H9 (cell line): Measurements from ENCODE around the gene B9D2. TPM values are rescaled to one million over a fixed set of nuclear protein-coding genes. Genes with fewer than 3 reads are reported as not detected.

ENCODE experiments used
- DNase-seq: peaks from one replicate; pipeline ENCODE4 v3.0.0-alpha.2; 2017
- H2AFZ ChIP-seq: one replicate; pipeline ENCODE4 v1.6.1; 2013; ENCODE audit warnings: mild to moderate bottlenecking, low read length, control low read depth, moderate library complexity
- H2AK5ac ChIP-seq: 2 replicates; pipeline ENCODE4 v1.6.1; 2013; ENCODE audit warnings: low read length, control low read depth, mixed read lengths; ENCODE audit not compliant: insufficient read length
- H2BK120ac ChIP-seq: one replicate; pipeline ENCODE4 v1.6.1; 2013; ENCODE audit warnings: low read depth, mild to moderate bottlenecking, low read length, control low read depth, inconsistent platforms; ENCODE audit not compliant: poor library complexity, severe bottlenecking
- H2BK12ac ChIP-seq: 2 replicates; pipeline ENCODE4 v1.6.1; 2013; ENCODE audit warnings: low read length, control low read depth, mixed read lengths, low read depth; ENCODE audit not compliant: insufficient read length
- H2BK15ac ChIP-seq: 2 replicates; pipeline ENCODE4 v1.6.1; 2013; ENCODE audit warnings: low read depth, low read length, control low read depth
- H2BK20ac ChIP-seq: one replicate; pipeline ENCODE4 v1.6.1; 2013; ENCODE audit warnings: low read depth, mild to moderate bottlenecking, low read length, control low read depth, inconsistent platforms; ENCODE audit not compliant: poor library complexity, severe bottlenecking
- H2BK5ac ChIP-seq: 2 replicates; pipeline ENCODE4 v1.6.1; 2013; ENCODE audit warnings: low read length, control low read depth, mixed read lengths; ENCODE audit not compliant: insufficient read length
- H3K14ac ChIP-seq: 2 replicates; pipeline ENCODE4 v1.6.1; 2013; ENCODE audit warnings: low read length, control low read depth; ENCODE audit not compliant: insufficient read depth
- H3K18ac ChIP-seq: 2 replicates; pipeline ENCODE4 v1.6.1; 2013; ENCODE audit warnings: low read depth, mild to moderate bottlenecking, mixed read lengths, low read length, control low read depth; ENCODE audit not compliant: insufficient read length
- H3K23ac ChIP-seq: 2 replicates; pipeline ENCODE4 v1.6.1; 2013; ENCODE audit warnings: low read length, control low read depth, mixed read lengths, low read depth; ENCODE audit not compliant: insufficient read length
- H3K23me2 ChIP-seq: 2 replicates; pipeline ENCODE4 v1.6.1; 2013; ENCODE audit warnings: low read depth, mild to moderate bottlenecking, mixed read lengths, low read length, control low read depth; ENCODE audit not compliant: insufficient read length, poor library complexity, severe bottlenecking
- H3K27ac ChIP-seq: 2 replicates; pipeline ENCODE4 v1.5.1; 2013; ENCODE audit warnings: low read length, control low read depth, mixed read lengths, low read depth; ENCODE audit not compliant: insufficient read length
- H3K27me3 ChIP-seq: 2 replicates; pipeline ENCODE4 v1.6.1; 2013; ENCODE audit warnings: low read length, control low read depth, inconsistent platforms; ENCODE audit not compliant: insufficient read depth
- H3K4ac ChIP-seq: 2 replicates; pipeline ENCODE4 v1.6.1; 2013; ENCODE audit warnings: low read depth, mild to moderate bottlenecking, control low read depth, inconsistent platforms, low read length, moderate library complexity
- H3K4me1 ChIP-seq: 2 replicates; pipeline ENCODE4 v1.6.1; 2013; ENCODE audit warnings: low read length, control low read depth, inconsistent platforms; ENCODE audit not compliant: insufficient read depth
- H3K4me2 ChIP-seq: 2 replicates; pipeline ENCODE4 v1.6.1; 2013; ENCODE audit warnings: low read length, control low read depth, mixed read lengths; ENCODE audit not compliant: insufficient read length, insufficient read depth
- H3K56ac ChIP-seq: 2 replicates; pipeline ENCODE4 v1.6.1; 2013; ENCODE audit warnings: low read depth, mild to moderate bottlenecking, mixed read lengths, low read length, control low read depth; ENCODE audit not compliant: insufficient read length
- H3K79me1 ChIP-seq: 2 replicates; pipeline ENCODE4 v1.6.1; 2013; ENCODE audit warnings: low read depth, mild to moderate bottlenecking, moderate library complexity, low read length, control low read depth, inconsistent platforms; ENCODE audit not compliant: insufficient read depth, poor library complexity, severe bottlenecking
- H3K79me2 ChIP-seq: 2 replicates; pipeline ENCODE4 v1.6.1; 2013; ENCODE audit warnings: low read length, control low read depth, inconsistent platforms; ENCODE audit not compliant: insufficient read depth
- H3K9ac ChIP-seq: 2 replicates; pipeline ENCODE4 v1.6.1; 2013; ENCODE audit warnings: low read length, control low read depth, mixed read lengths; ENCODE audit not compliant: insufficient read length; ENCODE audit errors: extremely low read depth
- H3K9me3 ChIP-seq: one replicate; pipeline ENCODE4 v1.6.1; 2013; ENCODE audit warnings: low read depth, low read length, inconsistent platforms; ENCODE audit not compliant: control insufficient read depth
- H3T11ph ChIP-seq: one replicate; pipeline ENCODE4 v1.6.1; 2013; ENCODE audit warnings: mild to moderate bottlenecking, low read length, control low read depth, inconsistent platforms
- H4K20me1 ChIP-seq: one replicate; pipeline ENCODE4 v1.6.1; 2013; ENCODE audit not compliant: control insufficient read depth, insufficient read length, insufficient read depth
- H4K5ac ChIP-seq: 2 replicates; pipeline ENCODE4 v1.6.1; 2013; ENCODE audit warnings: low read depth, mild to moderate bottlenecking, mixed read lengths, low read length, control low read depth; ENCODE audit not compliant: insufficient read length
- H4K8ac ChIP-seq: replicated peaks from 2 replicates; pipeline ENCODE4 v1.6.1; 2013; ENCODE audit warnings: low read length, control low read depth, mixed read lengths, low read depth; ENCODE audit not compliant: insufficient read length
- H4K91ac ChIP-seq: 2 replicates; pipeline ENCODE4 v1.6.1; 2013; ENCODE audit warnings: low read depth, mild to moderate bottlenecking, moderate library complexity, mixed read lengths, low read length, control low read depth; ENCODE audit not compliant: insufficient read length
- H3K27ac Mint-ChIP-seq, 3 experiments: 2 replicates in 2 of 3; 3 replicates in 1 of 3; pipeline ENCODE4 v1.8.0; 2020 to 2021; ENCODE audit warnings: mixed read lengths in 3 of 3, mild to moderate bottlenecking in 1 of 3, moderate library complexity in 1 of 3
- H3K27me3 Mint-ChIP-seq: 2 replicates; pipeline ENCODE4 v1.8.0; 2021; ENCODE audit warnings: low read depth, mild to moderate bottlenecking, moderate library complexity, mixed read lengths
- H3K36me3 Mint-ChIP-seq, 3 experiments: 2 replicates in 2 of 3; 3 replicates in 1 of 3; pipeline ENCODE4 v1.8.0; 2020 to 2021; ENCODE audit warnings: low read depth in 3 of 3, mixed read lengths in 3 of 3; ENCODE audit not compliant: insufficient read depth in 1 of 3
- H3K4me1 Mint-ChIP-seq, 2 experiments: 2 replicates each; pipeline ENCODE4 v1.8.0; 2020; ENCODE audit warnings: mixed read lengths in 2 of 2
- H3K4me3 Mint-ChIP-seq, 2 experiments: 2 replicates in 1 of 2; 3 replicates in 1 of 2; pipeline ENCODE4 v1.8.0; 2020 to 2021; ENCODE audit warnings: mild to moderate bottlenecking in 2 of 2, mixed read lengths in 2 of 2, moderate library complexity in 1 of 2
- H3K9me3 Mint-ChIP-seq, 2 experiments: 2 replicates in 1 of 2; 3 replicates in 1 of 2; pipeline ENCODE4 v1.8.0; 2020; ENCODE audit warnings: mild to moderate bottlenecking in 2 of 2, mixed read lengths in 2 of 2, moderate library complexity in 1 of 2
- CTCF ChIP-seq: fragments of 200-600 bp; sonication (generic); conservative IDR thresholded peaks from 3 replicates; pipeline ENCODE4 v1.8.0; 2021; ENCODE audit warnings: antibody characterized with exemption, mild to moderate bottlenecking
- WGBS: extraction: QIAGEN DNeasy Blood & Tissue Kit; methylation state at CpG from one replicate; pipeline ENCODE4 v1.1.7; 2013; ENCODE audit warnings: missing lambda C conversion rate, low lambda C conversion rate, mixed read lengths; ENCODE audit not compliant: insufficient read length; ENCODE audit errors: extremely low coverage; 5-methylcytosine and 5-hydroxymethylcytosine counted together
- total RNA-seq: library from RNA; stranded (reverse); gene quantifications from 2 replicates; pipeline ENCODE4 v1.2.1, GENCODE V29; 2021

B9D2 gene
- total RNA-seq, 1 experiment from 2014 or later, result 4.8 TPM

- Histone ChIP-seq H2BK20ac (no peak overlapping the region), H3K4me1 (no peaks in the 10 kb centered on the region), H3K27ac (no peak overlapping the region), H3K14ac (no peak overlapping the region), H2AK5ac (no peak overlapping the region), H3K18ac (no peak overlapping the region), H2AFZ (no peak overlapping the region), H2BK15ac (no peak overlapping the region), H2BK5ac (no peak overlapping the region), H4K8ac (no peak overlapping the region), H4K5ac (no peak overlapping the region), H2BK12ac (no peak overlapping the region), H3K9me3 (no peaks in the 10 kb centered on the region), H3K23ac (no peak overlapping the region), H4K91ac (no peak overlapping the region), H3T11ph (no peak overlapping the region), H3K79me1 (no peaks in the 10 kb centered on the region), H3K27me3 (no peaks in the 10 kb centered on the region), H3K23me2 (peaks cover 8% of the 10 kb centered on the region), H3K56ac (no peak overlapping the region), H3K4me2 (no peak overlapping the region), H4K20me1 (no peaks in the 10 kb centered on the region), H3K4ac (no peak overlapping the region), H3K79me2 (no peaks in the 10 kb centered on the region), H2BK120ac (no peak overlapping the region), H3K9ac (no peak overlapping the region)
- TF ChIP-seq CTCF, result peak; percentile 57
- Mint-ChIP-seq H3K4me3 (peak overlapping the region in 1 of 2 experiments; percentile 15; a peak in 3 of 5 replicates), H3K9me3 (no peaks in the 10 kb centered on the region), H3K27me3 (no peaks in the 10 kb centered on the region), H3K36me3 (no peaks in the 10 kb centered on the region; a peak in 1 of 7 replicates), H3K4me1 (peaks cover 2 to 8% of the 10 kb centered on the region in 2 experiments; a peak in 2 of 4 replicates), H3K27ac (peak overlapping the region in 1 of 3 experiments; percentile 40; a peak in 1 of 7 replicates)
- DNase-seq, result no peak
- no CpG with 5 or more reads among the region's 1 CpG for WGBS
Observed at GRCh38 chr19:41366089-41366488, 2.1 kb upstream of the B9D2 start.
